Activated naive CD4-positive, alpha-beta T cell treated with anti-CD3 and anti-CD28 coated beads, Interleukin-2, amount 10 ng/mL, durations not matched to agents 7 days and 5 days (primary cell): Measurements from ENCODE around the gene TNS1.

ENCODE experiments used
- CTCF ChIA-PET: fragments of 350-600 bp; sonication (Branson Sonifier 250); formaldehyde crosslinking; loops from one replicate; lab custom pipeline; 2021; ENCODE audit warnings: antibody characterized with exemption; lab: Charles Lee
- DNase-seq: peaks from one replicate; pipeline ENCODE4 v3.0.0-alpha.2; 2020
- H3K27ac Mint-ChIP-seq: one replicate; pipeline ENCODE4 v1.8.0; 2021; ENCODE audit warnings: mild to moderate bottlenecking, moderate library complexity, mixed read lengths
- H3K27me3 Mint-ChIP-seq: one replicate; pipeline ENCODE4 v1.8.0; 2021; ENCODE audit warnings: mild to moderate bottlenecking, mixed read lengths
- H3K36me3 Mint-ChIP-seq: one replicate; pipeline ENCODE4 v1.8.0; 2021; ENCODE audit warnings: mixed read lengths
- H3K4me1 Mint-ChIP-seq: one replicate; pipeline ENCODE4 v1.8.0; 2021; ENCODE audit warnings: mixed read lengths
- H3K4me3 Mint-ChIP-seq: one replicate; pipeline ENCODE4 v1.8.0; 2021; ENCODE audit warnings: mild to moderate bottlenecking, moderate library complexity, mixed read lengths
- H3K9me3 Mint-ChIP-seq: one replicate; pipeline ENCODE4 v1.8.0; 2021; ENCODE audit warnings: mixed read lengths

TNS1 gene

GRCh38 chr2:217854684-217855420 is 147.9 kb downstream of the TNS1 start:
- Mint-ChIP-seq H3K36me3 (no peaks in the 10 kb centered on the region), H3K4me3 (no peak overlapping the region), H3K4me1 (no peaks in the 10 kb centered on the region), H3K9me3 (no peaks in the 10 kb centered on the region), H3K27ac (no peak overlapping the region), H3K27me3 (peaks cover 16% of the 10 kb centered on the region)
- CTCF ChIA-PET = interaction anchor here (1.3 kb wide), 1 partner anchor 66 kb away, joined by 3 read pairs; no protein-coding TSS in a partner anchor
- no peak for DNase-seq

- CTCF ChIA-PET = interaction anchor here (1.3 kb wide), 1 partner anchor 65 kb away, joined by 3 read pairs; no protein-coding TSS in a partner anchor
- H3K27me3 Mint-ChIP-seq = peaks cover 20% of the 10 kb centered on the region
- DNase-seq = no peak
- H3K4me3 Mint-ChIP-seq = no peak overlapping the region
- H3K9me3 Mint-ChIP-seq = no peaks in the 10 kb centered on the region
- no peaks in the 10 kb centered on the region for H3K36me3 Mint-ChIP-seq
- H3K27ac Mint-ChIP-seq = no peak overlapping the region
- no peaks in the 10 kb centered on the region for H3K4me1 Mint-ChIP-seq
Observed at GRCh38 chr2:217853961-217854360, 148.8 kb downstream of the TNS1 start.

GRCh38 chr2:217853301-217853881 is 149.4 kb downstream of the TNS1 start:
- no peak for DNase-seq
- CTCF ChIA-PET = interaction anchor here (1.3 to 1.5 kb wide), 2 partner anchors 33 to 64 kb away, joined by 3 read pairs; no protein-coding TSS in a partner anchor
- no peak overlapping the region for H3K4me3 Mint-ChIP-seq
- no peaks in the 10 kb centered on the region for H3K4me1 Mint-ChIP-seq
- no peaks in the 10 kb centered on the region for H3K36me3 Mint-ChIP-seq
- H3K27me3 Mint-ChIP-seq = peaks cover 20% of the 10 kb centered on the region
- no peak overlapping the region for H3K27ac Mint-ChIP-seq
- H3K9me3 Mint-ChIP-seq = no peaks in the 10 kb centered on the region

- no peak overlapping the region for H3K4me3 Mint-ChIP-seq
- no peaks in the 10 kb centered on the region for H3K9me3 Mint-ChIP-seq
- peaks cover 20% of the 10 kb centered on the region for H3K27me3 Mint-ChIP-seq
- DNase-seq = no peak
- no peak overlapping the region for H3K27ac Mint-ChIP-seq
- H3K4me1 Mint-ChIP-seq = no peaks in the 10 kb centered on the region
- CTCF ChIA-PET = interaction anchor here (0.5 to 1.5 kb wide), 2 partner anchors 34 to 137 kb away, joined by 3 read pairs; no protein-coding TSS in a partner anchor
- no peaks in the 10 kb centered on the region for H3K36me3 Mint-ChIP-seq
Observed at GRCh38 chr2:217852555-217853211, 150.1 kb downstream of the TNS1 start.

- Mint-ChIP-seq H3K27ac (no peak overlapping the region), H3K36me3 (no peaks in the 10 kb centered on the region), H3K4me1 (no peaks in the 10 kb centered on the region), H3K27me3 (peaks cover 18% of the 10 kb centered on the region), H3K9me3 (no peaks in the 10 kb centered on the region), H3K4me3 (no peak overlapping the region)
- DNase-seq = no peak
- CTCF ChIA-PET = interaction anchor here (1.1 kb wide), 1 partner anchor 66 kb away, joined by 3 read pairs; no protein-coding TSS in a partner anchor
Observed at GRCh38 chr2:217851191-217852020, 151.4 kb downstream of the TNS1 start.

- CTCF ChIA-PET = interaction anchor here (0.6 to 0.8 kb wide), 3 partner anchors 60 to 114 kb away, joined by 3 read pairs; no protein-coding TSS in a partner anchor
- Mint-ChIP-seq H3K27ac (no peak overlapping the region), H3K27me3 (peaks cover 15% of the 10 kb centered on the region)
Observed at GRCh38 chr2:217849154-217849975, 153.4 kb downstream of the TNS1 start.

GRCh38 chr2:217848351-217848957 is 154.3 kb downstream of the TNS1 start:
- no peaks in the 10 kb centered on the region for H3K4me1 Mint-ChIP-seq
- peaks cover 15% of the 10 kb centered on the region for H3K27me3 Mint-ChIP-seq
- no peaks in the 10 kb centered on the region for H3K36me3 Mint-ChIP-seq
- no peak overlapping the region for H3K27ac Mint-ChIP-seq
- CTCF ChIA-PET = no interaction called here
- no peaks in the 10 kb centered on the region for H3K9me3 Mint-ChIP-seq
- no peak overlapping the region for H3K4me3 Mint-ChIP-seq
- no peak for DNase-seq

More at GRCh38 chr2:217849154-217849975, 153.4 kb downstream of the TNS1 start:
- Mint-ChIP-seq H3K36me3 (no peaks in the 10 kb centered on the region), H3K4me3 (no peak overlapping the region), H3K9me3 (no peaks in the 10 kb centered on the region), H3K4me1 (no peaks in the 10 kb centered on the region)
- DNase-seq = no peak

- Mint-ChIP-seq H3K4me3 (no peak overlapping the region), H3K36me3 (no peaks in the 10 kb centered on the region), H3K9me3 (no peaks in the 10 kb centered on the region), H3K27me3 (peaks cover 15% of the 10 kb centered on the region), H3K4me1 (no peaks in the 10 kb centered on the region), H3K27ac (no peak overlapping the region)
- no peak for DNase-seq
- CTCF ChIA-PET = no interaction called here
Observed at GRCh38 chr2:217847552-217848350, 155.0 kb downstream of the TNS1 start.

- Mint-ChIP-seq H3K36me3 (no peaks in the 10 kb centered on the region), H3K4me3 (no peak overlapping the region), H3K9me3 (no peaks in the 10 kb centered on the region), H3K27me3 (peaks cover 12% of the 10 kb centered on the region), H3K27ac (no peak overlapping the region), H3K4me1 (no peaks in the 10 kb centered on the region)
- CTCF ChIA-PET = no interaction called here
- no peak for DNase-seq
Observed at GRCh38 chr2:217847115-217847514, 155.7 kb downstream of the TNS1 start.

- peaks cover 11% of the 10 kb centered on the region for H3K27me3 Mint-ChIP-seq
- DNase-seq = no peak
- CTCF ChIA-PET = no interaction called here
Observed at GRCh38 chr2:217846321-217846743, 156.5 kb downstream of the TNS1 start.

GRCh38 chr2:217845301-217845700 is 157.5 kb downstream of the TNS1 start:
- H3K9me3 Mint-ChIP-seq = no peaks in the 10 kb centered on the region
- H3K4me3 Mint-ChIP-seq = no peak overlapping the region
- no peaks in the 10 kb centered on the region for H3K36me3 Mint-ChIP-seq
- DNase-seq = no peak
- CTCF ChIA-PET = interaction anchor here (1.5 kb wide), 1 partner anchor 44 kb away, joined by 3 read pairs; no protein-coding TSS in a partner anchor
- H3K27ac Mint-ChIP-seq = no peak overlapping the region
- H3K4me1 Mint-ChIP-seq = no peaks in the 10 kb centered on the region
- H3K27me3 Mint-ChIP-seq = peaks cover 8% of the 10 kb centered on the region

More at GRCh38 chr2:217846321-217846743, 156.5 kb downstream of the TNS1 start:
- Mint-ChIP-seq H3K4me1 (no peaks in the 10 kb centered on the region), H3K27ac (no peak overlapping the region), H3K4me3 (no peak overlapping the region), H3K9me3 (no peaks in the 10 kb centered on the region), H3K36me3 (no peaks in the 10 kb centered on the region)

- Mint-ChIP-seq H3K4me1 (no peaks in the 10 kb centered on the region), H3K4me3 (no peak overlapping the region), H3K9me3 (no peaks in the 10 kb centered on the region), H3K36me3 (no peaks in the 10 kb centered on the region), H3K27me3 (peaks cover 2% of the 10 kb centered on the region), H3K27ac (no peak overlapping the region)
- CTCF ChIA-PET = interaction anchor here (1.5 kb wide), 1 partner anchor 45 kb away, joined by 3 read pairs; no protein-coding TSS in a partner anchor
- DNase-seq = no peak
Observed at GRCh38 chr2:217844696-217845095, 158.1 kb downstream of the TNS1 start.
